Progenitor cell of endocrine pancreas (in vitro differentiated cells): ENCODE measurements around the gene CDH16. TPM values are rescaled to one million over a fixed set of nuclear protein-coding genes. Genes with fewer than 3 reads are reported as not detected.
"Not testable (repeated sequence)": the region's sequence is repeated elsewhere in the genome, so short reads cannot be mapped to it uniquely, and the experiment has no call there.

Source experiments
- DNase-seq: peaks from one replicate; pipeline ENCODE4 v3.0.0; 2021; ENCODE audit warnings: low spot score; ENCODE audit not compliant: unreplicated experiment
- H3K27ac Mint-ChIP-seq: 2 replicates; pipeline ENCODE4 v1.8.0; 2021; ENCODE audit warnings: mild to moderate bottlenecking, moderate library complexity, mixed read lengths
- H3K27me3 Mint-ChIP-seq: 2 replicates; pipeline ENCODE4 v1.8.0; 2021; ENCODE audit warnings: mixed read lengths
- H3K36me3 Mint-ChIP-seq: 2 replicates; pipeline ENCODE4 v1.8.0; 2022; ENCODE audit warnings: mixed read lengths; ENCODE audit not compliant: insufficient read depth
- H3K4me1 Mint-ChIP-seq: 2 replicates; pipeline ENCODE4 v1.8.0; 2021; ENCODE audit warnings: low read depth, mixed read lengths
- H3K4me3 Mint-ChIP-seq: 2 replicates; pipeline ENCODE4 v1.8.0; 2021; ENCODE audit warnings: low read depth, mild to moderate bottlenecking, moderate library complexity, mixed read lengths
- H3K9me3 Mint-ChIP-seq: 2 replicates; pipeline ENCODE4 v1.8.0; 2021; ENCODE audit warnings: low read depth, mixed read lengths
- CTCF ChIP-seq: fragments of 200-600 bp; sonication (generic); IDR thresholded peaks from one replicate; pipeline ENCODE4 v1.5.0; 2021; ENCODE audit warnings: antibody characterized with exemption, mild to moderate bottlenecking; ENCODE audit not compliant: unreplicated experiment
- total RNA-seq: library from RNA; stranded (reverse); gene quantifications from 2 replicates; pipeline ENCODE4 v1.2.1, GENCODE V29; 2021

CDH16 gene
- total RNA-seq, 1 donor from 2014 or later: not detected

GRCh38 chr16:66871840-66872239 is 46.8 kb downstream of the CDH16 start:
- Mint-ChIP-seq H3K27me3 (peaks cover 25% of the 10 kb centered on the region), H3K27ac (peak overlapping the region; percentile 31), H3K4me1 (peaks cover 2% of the 10 kb centered on the region), H3K9me3 (no peaks in the 10 kb centered on the region), H3K4me3 (no peak overlapping the region), H3K36me3 (no peaks in the 10 kb centered on the region)
- no peak for TF ChIP-seq CTCF
- DNase-seq: no peak

- H3K27ac Mint-ChIP-seq, H3K9me3 Mint-ChIP-seq, H3K36me3 Mint-ChIP-seq, DNase-seq, H3K4me3 Mint-ChIP-seq, H3K4me1 Mint-ChIP-seq: not testable (repeated sequence)
- peaks cover 25% of the 10 kb centered on the region for H3K27me3 Mint-ChIP-seq
These were observed 47.3 kb downstream of the CDH16 start for GRCh38 chr16:66871363-66871762.

- Mint-ChIP-seq H3K36me3 (no peaks in the 10 kb centered on the region), H3K9me3 (no peaks in the 10 kb centered on the region), H3K27ac (no peak overlapping the region), H3K4me3 (no peak overlapping the region), H3K4me1 (peaks cover 2% of the 10 kb centered on the region), H3K27me3 (peaks cover 21% of the 10 kb centered on the region)
- no peak for TF ChIP-seq CTCF
- DNase-seq: no peak
These were observed 49.3 kb downstream of the CDH16 start for GRCh38 chr16:66869424-66869823.

GRCh38 chr16:66863707-66864106 is 55.0 kb downstream of the CDH16 start:
- no peak overlapping the region for H3K27ac Mint-ChIP-seq
- H3K27me3 Mint-ChIP-seq: peaks cover 11% of the 10 kb centered on the region
- no peak for TF ChIP-seq CTCF
- no peaks in the 10 kb centered on the region for H3K4me1 Mint-ChIP-seq
- no peaks in the 10 kb centered on the region for H3K36me3 Mint-ChIP-seq
- no peak overlapping the region for H3K4me3 Mint-ChIP-seq
- DNase-seq: no peak
- no peaks in the 10 kb centered on the region for H3K9me3 Mint-ChIP-seq

GRCh38 chr16:66862023-66862520 is 56.6 kb downstream of the CDH16 start:
- no peak overlapping the region for H3K4me3 Mint-ChIP-seq
- no peak for DNase-seq
- no peaks in the 10 kb centered on the region for H3K9me3 Mint-ChIP-seq
- H3K27me3 Mint-ChIP-seq: peaks cover 10% of the 10 kb centered on the region
- TF ChIP-seq CTCF: no peak
- H3K36me3 Mint-ChIP-seq: no peaks in the 10 kb centered on the region
- H3K4me1 Mint-ChIP-seq: no peaks in the 10 kb centered on the region
- H3K27ac Mint-ChIP-seq: no peak overlapping the region

GRCh38 chr16:66859397-66860068 is 59.2 kb downstream of the CDH16 start:
- Mint-ChIP-seq H3K4me1 (no peaks in the 10 kb centered on the region), H3K4me3 (no peak overlapping the region), H3K27me3 (peaks cover 11% of the 10 kb centered on the region), H3K27ac (no peak overlapping the region), H3K9me3 (no peaks in the 10 kb centered on the region), H3K36me3 (no peaks in the 10 kb centered on the region)
- no peak for DNase-seq
- no peak for TF ChIP-seq CTCF
